ENCODE measurements around the gene SIM1.

Gene SIM1, protein sequence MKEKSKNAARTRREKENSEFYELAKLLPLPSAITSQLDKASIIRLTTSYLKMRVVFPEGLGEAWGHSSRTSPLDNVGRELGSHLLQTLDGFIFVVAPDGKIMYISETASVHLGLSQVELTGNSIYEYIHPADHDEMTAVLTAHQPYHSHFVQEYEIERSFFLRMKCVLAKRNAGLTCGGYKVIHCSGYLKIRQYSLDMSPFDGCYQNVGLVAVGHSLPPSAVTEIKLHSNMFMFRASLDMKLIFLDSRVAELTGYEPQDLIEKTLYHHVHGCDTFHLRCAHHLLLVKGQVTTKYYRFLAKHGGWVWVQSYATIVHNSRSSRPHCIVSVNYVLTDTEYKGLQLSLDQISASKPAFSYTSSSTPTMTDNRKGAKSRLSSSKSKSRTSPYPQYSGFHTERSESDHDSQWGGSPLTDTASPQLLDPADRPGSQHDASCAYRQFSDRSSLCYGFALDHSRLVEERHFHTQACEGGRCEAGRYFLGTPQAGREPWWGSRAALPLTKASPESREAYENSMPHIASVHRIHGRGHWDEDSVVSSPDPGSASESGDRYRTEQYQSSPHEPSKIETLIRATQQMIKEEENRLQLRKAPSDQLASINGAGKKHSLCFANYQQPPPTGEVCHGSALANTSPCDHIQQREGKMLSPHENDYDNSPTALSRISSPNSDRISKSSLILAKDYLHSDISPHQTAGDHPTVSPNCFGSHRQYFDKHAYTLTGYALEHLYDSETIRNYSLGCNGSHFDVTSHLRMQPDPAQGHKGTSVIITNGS

DNA sequence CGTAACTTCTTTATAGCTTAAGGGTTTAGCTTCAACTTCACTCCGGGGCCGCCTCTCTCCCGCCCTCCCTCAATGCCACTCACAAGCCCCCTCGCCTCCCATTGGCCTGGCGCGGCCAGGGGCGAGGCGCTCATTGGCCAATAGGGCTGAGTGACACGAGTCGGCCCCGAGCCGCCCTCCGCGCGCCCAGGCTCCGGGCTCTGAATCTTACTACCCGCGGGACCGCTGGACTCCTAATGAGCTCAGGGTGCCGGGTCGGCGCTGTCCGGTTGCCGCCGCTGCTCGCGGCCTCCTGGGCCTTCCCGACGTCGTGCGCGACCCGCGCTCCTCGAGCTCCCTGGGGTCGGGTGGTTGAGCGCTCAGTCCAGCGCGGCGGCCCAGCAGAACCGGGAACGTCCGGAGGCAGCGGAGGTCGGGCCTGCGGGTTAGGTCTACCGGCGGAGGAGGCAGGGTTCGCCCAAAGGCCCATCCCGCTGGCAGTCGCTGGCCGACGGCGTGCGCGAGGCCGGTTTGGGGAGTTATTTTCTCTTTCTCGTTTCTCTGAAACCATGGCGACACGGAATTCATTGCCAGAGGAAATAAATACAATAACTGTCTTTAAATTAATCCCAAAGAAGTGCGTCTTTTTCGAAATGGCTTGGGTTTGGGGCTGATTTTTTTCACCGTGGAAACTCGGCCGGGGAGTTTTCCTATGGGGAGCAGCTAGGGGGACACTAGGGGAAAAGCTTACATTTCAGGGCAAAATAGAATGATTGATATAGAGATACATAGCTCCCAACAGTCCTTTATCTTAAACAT lies at the start of gene SIM1:
SIM1 (minus strand) TSS at position 19 of the 798 bp plus-strand sequence. CDS start 1,453 bp downstream, outside the sequence.
- DNase-seq (ENCODE audit: low spot score) = no peak

GRCh38 chr6:100512203-100512862 lies 47.6 kb upstream of the SIM1 start:
- no peak for DNase-seq (ENCODE audit: low spot score)

GRCh38 chr6:100509101-100509500 lies 44.4 kb upstream of the SIM1 start:
- no peak for DNase-seq (ENCODE audit: low spot score)

- no peak for DNase-seq (ENCODE audit: low spot score)
Observed at GRCh38 chr6:100506651-100507050, 41.9 kb upstream of the SIM1 start.

DNA sequence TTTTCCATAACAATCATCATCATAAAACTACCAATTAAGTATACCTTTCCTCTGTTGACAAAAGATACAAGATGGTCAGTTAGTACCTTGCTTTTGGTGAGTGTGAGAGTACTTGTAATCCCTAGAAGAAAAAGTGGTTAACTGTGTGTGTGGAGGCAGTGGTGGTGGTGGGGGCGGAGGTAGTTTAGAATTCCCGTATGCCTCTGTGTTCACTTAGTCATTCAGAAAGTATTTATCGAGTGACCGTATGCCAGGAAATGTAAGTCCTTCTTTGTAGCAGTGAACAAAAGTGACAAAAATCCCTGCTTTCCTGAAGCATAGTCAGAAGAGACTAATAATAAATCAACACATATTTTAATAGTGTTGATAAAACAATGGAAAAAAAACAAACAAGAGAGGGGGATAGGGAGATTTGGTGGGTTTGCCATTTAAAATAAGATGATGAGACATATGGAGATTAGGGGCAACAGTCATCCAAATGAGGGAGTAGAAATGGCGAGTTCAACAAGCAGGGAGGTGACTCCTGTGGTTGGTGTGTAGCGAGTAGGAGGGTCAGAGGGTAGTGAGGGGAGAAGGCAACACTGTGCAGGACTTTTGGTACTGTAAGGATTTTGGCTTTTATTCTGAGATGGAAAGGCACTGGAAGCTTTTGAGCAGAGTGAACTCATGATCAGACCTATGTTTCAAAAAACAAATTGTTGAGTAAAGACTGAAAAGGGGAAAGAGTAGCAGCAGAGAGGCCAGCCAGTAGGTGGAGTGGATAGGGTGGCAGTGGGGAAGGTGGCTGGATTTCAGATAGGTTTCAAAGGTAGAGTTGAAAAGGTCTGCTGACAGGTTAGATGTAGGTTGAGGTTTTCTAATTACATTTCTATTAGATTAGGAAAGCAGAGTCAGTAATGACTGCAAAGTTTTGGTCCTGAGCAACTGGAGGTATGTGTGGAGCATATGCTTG lies 40.3 kb upstream of the SIM1 start:
- peak; percentile 13 for DNase-seq (ENCODE audit: low spot score)

GRCh38 chr6:100503043-100503705 lies 38.5 kb upstream of the SIM1 start:
- DNase-seq (ENCODE audit: low spot score) = no peak

GRCh38 chr6:100493206-100493888 lies 28.6 kb upstream of the SIM1 start:
- DNase-seq (ENCODE audit: low spot score) = no peak

DNA sequence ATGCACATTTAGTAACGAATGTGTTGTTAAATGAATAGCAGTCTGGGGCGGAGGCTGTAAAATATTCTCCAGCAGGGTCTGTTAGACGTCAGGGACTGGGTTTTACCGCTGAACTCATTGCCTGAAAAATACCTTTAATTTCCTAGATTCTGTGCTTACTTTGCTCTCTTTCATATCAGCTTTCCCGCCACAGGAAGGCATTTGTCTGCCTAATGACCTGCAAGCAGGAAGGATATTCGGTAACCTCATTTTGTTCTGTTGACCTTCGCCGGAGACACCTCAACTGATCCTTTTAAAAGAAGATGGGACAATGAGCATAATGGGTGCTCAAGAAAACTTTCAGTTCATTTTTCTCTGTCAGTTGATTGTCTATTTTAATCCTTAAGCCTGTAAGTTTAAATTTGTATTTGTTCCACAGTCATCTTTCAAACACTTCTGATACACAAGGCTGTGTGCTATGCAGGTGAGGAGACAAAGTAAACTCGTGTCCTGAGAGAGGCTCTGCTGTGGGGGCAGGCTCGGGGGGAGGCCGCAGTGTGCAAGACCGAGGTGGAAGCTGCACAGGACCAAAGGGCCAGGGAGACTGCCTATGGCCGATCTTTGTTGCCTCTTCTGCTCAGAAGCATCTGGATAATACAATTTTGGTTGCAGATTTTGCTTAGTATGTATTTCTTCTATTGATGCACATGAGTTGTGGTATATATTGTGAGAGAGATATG lies 27.4 kb upstream of the SIM1 start:
- no peak for DNase-seq (ENCODE audit: low spot score)

DNA sequence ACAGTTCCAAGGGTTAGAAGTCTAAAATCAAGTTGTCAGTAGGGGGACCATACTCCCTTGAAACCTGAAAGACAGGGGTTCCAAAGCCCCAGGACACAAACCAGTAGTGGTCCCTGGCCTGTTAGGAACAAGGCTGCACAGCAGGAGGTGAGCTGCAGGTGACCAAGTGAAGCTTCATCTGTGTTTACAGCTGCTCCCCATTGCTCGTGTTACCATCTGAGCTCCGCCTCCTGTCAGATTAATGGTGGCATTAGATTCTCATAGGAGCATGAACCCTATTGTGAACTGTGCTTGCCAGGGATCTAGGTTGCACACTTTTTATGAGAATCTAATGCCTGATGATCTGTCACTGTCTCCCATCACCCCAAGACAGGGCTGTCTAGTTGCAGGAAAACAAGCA lies 25.3 kb upstream of the SIM1 start:
- DNase-seq (ENCODE audit: low spot score) = no peak

GRCh38 chr6:100488244-100488643 lies 23.5 kb upstream of the SIM1 start:
- DNase-seq (ENCODE audit: low spot score) = no peak

DNA sequence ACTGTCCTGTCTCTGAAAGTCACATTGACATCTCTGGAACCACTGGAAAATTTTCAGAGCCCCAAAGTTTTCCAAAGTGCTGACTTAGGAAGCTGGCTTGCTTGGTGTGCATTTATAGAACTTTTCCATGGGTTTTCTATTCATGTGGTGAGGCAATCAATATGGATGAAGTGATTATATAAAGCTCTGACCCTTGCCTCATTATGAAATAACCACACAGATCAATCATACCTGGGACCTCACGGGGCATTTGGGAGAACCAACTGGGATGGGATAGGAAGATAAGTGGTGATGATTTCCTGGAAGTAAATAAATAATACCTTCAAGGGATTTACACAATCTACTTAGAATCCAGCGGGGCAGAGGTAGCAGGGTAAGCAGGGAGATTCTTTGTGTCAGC lies 22.9 kb upstream of the SIM1 start:
- DNase-seq (ENCODE audit: low spot score) = no peak

- no peak for DNase-seq (ENCODE audit: low spot score)
Observed at GRCh38 chr6:100485268-100485667, 20.5 kb upstream of the SIM1 start.

DNA sequence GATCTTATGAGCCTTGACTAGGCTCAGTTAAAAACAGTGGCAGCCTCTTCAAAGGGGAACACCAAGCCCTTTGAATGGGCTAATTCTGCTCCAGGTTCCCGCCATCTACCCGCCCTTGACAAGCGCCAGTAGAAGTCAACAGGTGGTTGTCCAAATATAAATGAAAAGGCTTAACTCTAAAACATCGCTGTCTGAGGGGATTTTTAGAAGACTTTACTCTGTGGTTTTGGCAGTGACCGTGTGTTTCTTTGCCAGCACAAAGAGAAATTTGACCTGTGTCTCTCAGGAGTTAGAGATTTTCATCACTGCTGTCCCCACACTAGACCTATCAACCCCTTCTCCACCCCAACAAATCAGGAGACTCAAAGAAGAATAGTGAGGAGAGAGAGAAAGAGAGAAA lies 19.8 kb upstream of the SIM1 start:
- DNase-seq (ENCODE audit: low spot score) = no peak

GRCh38 chr6:100482698-100483097 lies 18.0 kb upstream of the SIM1 start:
- no peak for DNase-seq (ENCODE audit: low spot score)

- peak; percentile 27 for DNase-seq (ENCODE audit: low spot score)
Observed at GRCh38 chr6:100479179-100480035, 14.7 kb upstream of the SIM1 start.

GRCh38 chr6:100475554-100476320 lies 11.0 kb upstream of the SIM1 start:
- no peak for DNase-seq (ENCODE audit: low spot score)

DNA sequence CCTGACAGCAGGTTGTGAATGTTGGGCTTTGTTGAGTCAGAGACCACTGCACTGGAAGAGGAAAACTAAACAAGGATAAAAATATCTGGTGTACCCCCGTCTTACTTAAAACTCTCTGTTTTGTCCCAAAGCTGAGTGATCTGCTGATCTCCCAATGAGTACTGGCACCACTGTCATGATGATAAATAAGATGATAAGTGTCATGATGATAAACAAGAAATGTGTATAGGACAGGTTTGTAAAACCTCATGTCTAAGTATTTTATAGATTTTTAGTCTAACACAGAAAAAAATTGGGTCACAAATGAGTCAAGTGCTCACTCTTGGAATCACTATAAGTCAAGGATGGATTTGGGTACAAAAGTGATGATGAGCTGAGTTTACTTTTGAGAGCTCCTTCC lies 8.5 kb upstream of the SIM1 start:
- DNase-seq (ENCODE audit: low spot score) = no peak
